ENCODE measurements around the gene TSR3. TPM values are rescaled to one million over a fixed set of nuclear protein-coding genes. Genes with fewer than 3 reads are reported as not detected.
"Not testable (repeated sequence)": the region's sequence is repeated elsewhere in the genome, so short reads cannot be mapped to it uniquely, and the experiment has no call there.

TSR3 gene
- total RNA-seq, 2 donors from 2014 or later, result 64.9 to 67.4 TPM

GRCh38 chr16:1328136-1328535 lies 23.5 kb downstream of the TSR3 start:
- H3K9ac ChIP-seq (ENCODE audit: extremely low read depth, low read length, poor library complexity, severe bottlenecking); H3K4me3 Mint-ChIP-seq; H3K9me3 Mint-ChIP-seq; H3K27ac ChIP-seq (ENCODE audit: low read depth, low read length); H3K27me3 ChIP-seq (ENCODE audit: control insufficient read depth, insufficient read depth, low read length, poor library complexity, severe bottlenecking); DNase-seq; H3K4me3 ChIP-seq (ENCODE audit: low read length); H3K4me1 Mint-ChIP-seq; H3K27ac Mint-ChIP-seq; H3K9me3 ChIP-seq (ENCODE audit: control insufficient read depth, low read length); H3K27me3 Mint-ChIP-seq (ENCODE audit: insufficient read depth): not testable (repeated sequence)
- peaks cover 11% of the 10 kb centered on the region for H3K4me1 ChIP-seq (ENCODE audit: control insufficient read depth, insufficient read depth, low read length)
- H3K36me3 ChIP-seq (ENCODE audit: control insufficient read depth, insufficient read depth, low read length), result peaks cover 13% of the 10 kb centered on the region
- 91 to 93% methylated on average over 16 to 20 of the region's 20 CpGs for WGBS, 2 experiments (ENCODE audit: insufficient coverage in 1 of 2, insufficient read length in 1 of 2)
- peaks cover 14% of the 10 kb centered on the region for H3K36me3 Mint-ChIP-seq (ENCODE audit: low read depth)

- TF ChIP-seq CTCF (conservative IDR thresholded peaks at IDR 0.05), result no peak
- no peak overlapping the region for H3K27ac Mint-ChIP-seq
- WGBS, 2 experiments (ENCODE audit: insufficient coverage in 1 of 2, insufficient read length in 1 of 2), result 83% methylated on average over 5 of the region's 5 CpGs; no CpG with 5 or more reads in 1 of the 2 experiments
- no peak overlapping the region for H3K4me3 Mint-ChIP-seq
- peaks cover 13% of the 10 kb centered on the region for H3K36me3 ChIP-seq (ENCODE audit: control insufficient read depth, insufficient read depth, low read length)
- H3K27me3 ChIP-seq (ENCODE audit: control insufficient read depth, insufficient read depth, low read length, poor library complexity, severe bottlenecking), result peaks cover 2% of the 10 kb centered on the region
- no peaks in the 10 kb centered on the region for H3K9me3 ChIP-seq (ENCODE audit: control insufficient read depth, low read length)
- no peak overlapping the region for H3K27ac ChIP-seq (ENCODE audit: low read depth, low read length)
- peaks cover 7% of the 10 kb centered on the region for H3K4me1 Mint-ChIP-seq
- H3K9ac ChIP-seq (ENCODE audit: extremely low read depth, low read length, poor library complexity, severe bottlenecking), result no peak overlapping the region
- peaks cover 2% of the 10 kb centered on the region for H3K9me3 Mint-ChIP-seq
- no peak overlapping the region for H3K4me3 ChIP-seq (ENCODE audit: low read length)
- peaks cover 3% of the 10 kb centered on the region for H3K27me3 Mint-ChIP-seq (ENCODE audit: insufficient read depth)
- peaks cover 5% of the 10 kb centered on the region for H3K4me1 ChIP-seq (ENCODE audit: control insufficient read depth, insufficient read depth, low read length)
- H3K36me3 Mint-ChIP-seq (ENCODE audit: low read depth), result peaks cover 16% of the 10 kb centered on the region
- no peak for DNase-seq
These were observed 24.1 kb downstream of the TSR3 start for GRCh38 chr16:1327619-1327947.

GRCh38 chr16:1326946-1327618 lies 24.6 kb downstream of the TSR3 start:
- H3K9me3 ChIP-seq (ENCODE audit: control insufficient read depth, low read length), result no peaks in the 10 kb centered on the region
- H3K4me1 Mint-ChIP-seq, result peaks cover 7% of the 10 kb centered on the region
- no peaks in the 10 kb centered on the region for H3K27me3 ChIP-seq (ENCODE audit: control insufficient read depth, insufficient read depth, low read length, poor library complexity, severe bottlenecking)
- no peaks in the 10 kb centered on the region for H3K27me3 Mint-ChIP-seq (ENCODE audit: insufficient read depth)
- no peak for DNase-seq
- WGBS, 2 experiments (ENCODE audit: insufficient coverage in 1 of 2, insufficient read length in 1 of 2), result 87 to 88% methylated on average over 13 to 17 of the region's 17 CpGs
- H3K36me3 Mint-ChIP-seq (ENCODE audit: low read depth), result peaks cover 20% of the 10 kb centered on the region
- peaks cover 14% of the 10 kb centered on the region for H3K36me3 ChIP-seq (ENCODE audit: control insufficient read depth, insufficient read depth, low read length)
- peaks cover 1% of the 10 kb centered on the region for H3K4me1 ChIP-seq (ENCODE audit: control insufficient read depth, insufficient read depth, low read length)
- no peak overlapping the region for H3K4me3 ChIP-seq (ENCODE audit: low read length)
- H3K9me3 Mint-ChIP-seq, result peaks cover 2% of the 10 kb centered on the region
- H3K4me3 Mint-ChIP-seq, result no peak overlapping the region
- TF ChIP-seq CTCF (conservative IDR thresholded peaks at IDR 0.05), result no peak
- no peak overlapping the region for H3K27ac Mint-ChIP-seq
- no peak overlapping the region for H3K27ac ChIP-seq (ENCODE audit: low read depth, low read length)
- no peak overlapping the region for H3K9ac ChIP-seq (ENCODE audit: extremely low read depth, low read length, poor library complexity, severe bottlenecking)

GRCh38 chr16:1326391-1326790 lies 25.3 kb downstream of the TSR3 start:
- peaks cover 26% of the 10 kb centered on the region for H3K36me3 Mint-ChIP-seq (ENCODE audit: low read depth)
- H3K27ac Mint-ChIP-seq, result no peak overlapping the region
- H3K27me3 Mint-ChIP-seq (ENCODE audit: insufficient read depth), result no peaks in the 10 kb centered on the region
- Histone ChIP-seq H3K27ac (ENCODE audit: low read depth, low read length) (no peak overlapping the region), H3K4me1 (ENCODE audit: control insufficient read depth, insufficient read depth, low read length) (no peaks in the 10 kb centered on the region), H3K27me3 (ENCODE audit: control insufficient read depth, insufficient read depth, low read length, poor library complexity, severe bottlenecking) (no peaks in the 10 kb centered on the region), H3K9ac (ENCODE audit: extremely low read depth, low read length, poor library complexity, severe bottlenecking) (no peak overlapping the region), H3K4me3 (ENCODE audit: low read length) (no peak overlapping the region), H3K36me3 (ENCODE audit: control insufficient read depth, insufficient read depth, low read length) (peaks cover 21% of the 10 kb centered on the region), H3K9me3 (ENCODE audit: control insufficient read depth, low read length) (no peaks in the 10 kb centered on the region)
- 85 to 86% methylated on average over 3 to 16 of the region's 17 CpGs for WGBS, 2 experiments (ENCODE audit: insufficient coverage in 1 of 2, insufficient read length in 1 of 2)
- TF ChIP-seq CTCF (conservative IDR thresholded peaks at IDR 0.05), result no peak
- no peak overlapping the region for H3K4me3 Mint-ChIP-seq
- H3K9me3 Mint-ChIP-seq, result peaks cover 2% of the 10 kb centered on the region
- no peak for DNase-seq
- H3K4me1 Mint-ChIP-seq, result peaks cover 2% of the 10 kb centered on the region

Measured in endodermal cell (in vitro differentiated cells).